GM12878 (cell line): ENCODE results near the gene ZNF160.

ENCODE experiments used
- CHD2 ChIP-seq: IDR thresholded peaks from 2 replicates; pipeline ENCODE4 v1.6.1; 2011; ENCODE audit warnings: low read depth, low read length, improper control_type of control experiment, borderline replicate concordance
- CHD4 ChIP-seq: fragments of 200-600 bp; sonication (generic); IDR thresholded peaks from 2 replicates; pipeline ENCODE4 v1.6.1; 2016; ENCODE audit warnings: mild to moderate bottlenecking
- FOS ChIP-seq: IDR thresholded peaks from 3 replicates; pipeline ENCODE4 v1.6.1; 2011; ENCODE audit warnings: borderline replicate concordance; ENCODE audit not compliant: insufficient read length; ENCODE audit errors: extremely low read depth
- ZSCAN29 ChIP-seq: fragments of 450-650 bp; IDR thresholded peaks from 2 replicates; pipeline ENCODE4 v1.6.1; 2017; ENCODE audit warnings: mild to moderate bottlenecking, moderate library complexity
- TF ChIP-seq, protein P1 (sequence below): IDR thresholded peaks from 2 replicates; pipeline ENCODE4 v1.6.1; 2012; ENCODE audit warnings: low read depth, low read length, improper control_type of control experiment
- TF ChIP-seq, protein P2 (sequence below), 3 experiments: IDR thresholded peaks in 2 of 3; conservative IDR thresholded peaks in 1 of 3; 2 replicates each; pipeline ENCODE4 v1.5.1; 2011; ENCODE audit warnings: low read depth in 3 of 3, low read length in 3 of 3, mild to moderate bottlenecking in 3 of 3, control low read depth in 2 of 3, moderate library complexity in 2 of 3, inconsistent platforms in 1 of 3, mixed read lengths in 1 of 3; ENCODE audit not compliant: control insufficient read depth in 2 of 3, insufficient read depth in 1 of 3; ENCODE audit errors: extremely low read depth in 1 of 3

DNA sequence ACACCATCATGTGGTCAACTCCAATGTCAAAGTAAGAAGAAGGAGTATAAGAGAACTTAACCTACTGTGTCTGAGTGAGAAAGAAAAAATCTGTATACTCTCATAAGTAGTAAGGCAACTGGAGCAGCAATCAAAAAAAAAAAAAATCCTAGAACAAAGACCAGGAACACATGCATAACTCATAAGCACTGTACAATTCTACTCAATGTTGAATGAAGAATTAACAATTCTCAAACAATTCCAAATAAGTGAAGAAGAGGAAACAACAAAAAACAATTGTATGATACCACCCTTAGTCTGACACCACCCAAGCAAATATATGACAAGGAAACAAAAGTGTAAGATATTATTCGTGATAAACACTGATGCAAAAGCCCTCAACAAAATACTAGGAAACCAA lies 24.6 kb downstream of the ZNF160 start:
- TF ChIP-seq, protein P1, sequence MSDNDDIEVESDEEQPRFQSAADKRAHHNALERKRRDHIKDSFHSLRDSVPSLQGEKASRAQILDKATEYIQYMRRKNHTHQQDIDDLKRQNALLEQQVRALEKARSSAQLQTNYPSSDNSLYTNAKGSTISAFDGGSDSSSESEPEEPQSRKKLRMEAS = no peak
- TF ChIP-seq FOS (no peak), CHD4 (no peak), ZSCAN29 (no peak), CHD2 (no peak)
- TF ChIP-seq, protein P2, sequence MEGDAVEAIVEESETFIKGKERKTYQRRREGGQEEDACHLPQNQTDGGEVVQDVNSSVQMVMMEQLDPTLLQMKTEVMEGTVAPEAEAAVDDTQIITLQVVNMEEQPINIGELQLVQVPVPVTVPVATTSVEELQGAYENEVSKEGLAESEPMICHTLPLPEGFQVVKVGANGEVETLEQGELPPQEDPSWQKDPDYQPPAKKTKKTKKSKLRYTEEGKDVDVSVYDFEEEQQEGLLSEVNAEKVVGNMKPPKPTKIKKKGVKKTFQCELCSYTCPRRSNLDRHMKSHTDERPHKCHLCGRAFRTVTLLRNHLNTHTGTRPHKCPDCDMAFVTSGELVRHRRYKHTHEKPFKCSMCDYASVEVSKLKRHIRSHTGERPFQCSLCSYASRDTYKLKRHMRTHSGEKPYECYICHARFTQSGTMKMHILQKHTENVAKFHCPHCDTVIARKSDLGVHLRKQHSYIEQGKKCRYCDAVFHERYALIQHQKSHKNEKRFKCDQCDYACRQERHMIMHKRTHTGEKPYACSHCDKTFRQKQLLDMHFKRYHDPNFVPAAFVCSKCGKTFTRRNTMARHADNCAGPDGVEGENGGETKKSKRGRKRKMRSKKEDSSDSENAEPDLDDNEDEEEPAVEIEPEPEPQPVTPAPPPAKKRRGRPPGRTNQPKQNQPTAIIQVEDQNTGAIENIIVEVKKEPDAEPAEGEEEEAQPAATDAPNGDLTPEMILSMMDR (IDR thresholded peaks at IDR 0.05 in 2 of 3, conservative IDR thresholded peaks at IDR 0.05 in 1 of 3; ENCODE audit: control insufficient read depth in 2 of 3, extremely low read depth in 1 of 3, insufficient read depth in 1 of 3, low read depth in 3 of 3, low read length in 3 of 3) = no peak
